ENCODE data around the gene TAB2. TPM values are rescaled to one million over a fixed set of nuclear protein-coding genes. Genes with fewer than 3 reads are reported as not detected.

Gene TAB2
- total and polyA plus RNA-seq, 2 experiments from 2014 or later = 14.2 to 51.9 TPM

- TF ChIP-seq EZH2 (IDR thresholded peaks at IDR 0.05; ENCODE audit: borderline replicate concordance) (no peak), CTCF (IDR thresholded peaks at IDR 0.05; ENCODE audit: poor library complexity) (no peak), EZH2phosphoT487 (IDR thresholded peaks at IDR 0.05; ENCODE audit: low read depth, severe bottlenecking, unreplicated experiment) (no peak)
Measured at GRCh38 chr6:149379977-149380376, 62.5 kb downstream of the TAB2 start.

GRCh38 chr6:149380523-149380922 lies 63.0 kb downstream of the TAB2 start:
- H3K4me3 ChIP-seq = no peak overlapping the region
- no peaks in the 10 kb centered on the region for H3K9me3 ChIP-seq (ENCODE audit: low read depth)
- TF ChIP-seq CTCF (IDR thresholded peaks at IDR 0.05; ENCODE audit: poor library complexity) = no peak
- no peak for TF ChIP-seq EZH2phosphoT487 (IDR thresholded peaks at IDR 0.05; ENCODE audit: low read depth, severe bottlenecking, unreplicated experiment)
- no peak for TF ChIP-seq EZH2 (IDR thresholded peaks at IDR 0.05; ENCODE audit: borderline replicate concordance)
- no peak overlapping the region for H3K4me2 ChIP-seq
- DNase-seq (ENCODE audit: low spot score) = no peak
- no peaks in the 10 kb centered on the region for H3K36me3 ChIP-seq (replicated peaks; ENCODE audit: insufficient read depth, low read depth)
- no peak overlapping the region for H2AFZ ChIP-seq
- H3K9me2 ChIP-seq (replicated peaks; ENCODE audit: insufficient read depth) = no peaks in the 10 kb centered on the region
- peaks cover 56% of the 10 kb centered on the region for H3K79me2 ChIP-seq
- no peaks in the 10 kb centered on the region for H3K4me1 ChIP-seq (ENCODE audit: insufficient read depth)
- no peak overlapping the region for H3K27ac ChIP-seq
- peaks cover 4% of the 10 kb centered on the region for H4K20me1 ChIP-seq (ENCODE audit: insufficient read depth, poor library complexity, severe bottlenecking)
- no peaks in the 10 kb centered on the region for H3K27me3 ChIP-seq

More at GRCh38 chr6:149379977-149380376, 62.5 kb downstream of the TAB2 start:
- H3K9me3 ChIP-seq (ENCODE audit: low read depth) = no peaks in the 10 kb centered on the region
- H3K36me3 ChIP-seq (replicated peaks; ENCODE audit: insufficient read depth, low read depth) = no peaks in the 10 kb centered on the region
- no peaks in the 10 kb centered on the region for H3K27me3 ChIP-seq
- 99% methylated on average over 3 of the region's 3 CpGs for WGBS (ENCODE audit: low lambda C conversion rate, missing lambda C conversion rate)
- no peak overlapping the region for H3K27ac ChIP-seq
- no peaks in the 10 kb centered on the region for H3K4me1 ChIP-seq (ENCODE audit: insufficient read depth)
- H2AFZ ChIP-seq = no peak overlapping the region
- no peak for DNase-seq (ENCODE audit: low spot score)
- H3K79me2 ChIP-seq = peaks cover 56% of the 10 kb centered on the region
- H3K4me3 ChIP-seq = no peak overlapping the region
- no peak overlapping the region for H3K4me2 ChIP-seq
- H3K9me2 ChIP-seq (replicated peaks; ENCODE audit: insufficient read depth) = no peaks in the 10 kb centered on the region
- peaks cover 8% of the 10 kb centered on the region for H4K20me1 ChIP-seq (ENCODE audit: insufficient read depth, poor library complexity, severe bottlenecking)

- Histone ChIP-seq H3K4me3 (no peak overlapping the region), H3K4me2 (no peak overlapping the region), H3K36me3 (replicated peaks; ENCODE audit: insufficient read depth, low read depth) (no peaks in the 10 kb centered on the region), H3K27me3 (no peaks in the 10 kb centered on the region), H4K20me1 (ENCODE audit: insufficient read depth, poor library complexity, severe bottlenecking) (no peaks in the 10 kb centered on the region), H3K27ac (no peak overlapping the region), H3K9me2 (replicated peaks; ENCODE audit: insufficient read depth) (no peaks in the 10 kb centered on the region), H3K79me2 (peaks cover 58% of the 10 kb centered on the region), H3K9me3 (ENCODE audit: low read depth) (no peaks in the 10 kb centered on the region), H3K4me1 (ENCODE audit: insufficient read depth) (peaks cover 12% of the 10 kb centered on the region), H2AFZ (no peak overlapping the region)
- DNase-seq (ENCODE audit: low spot score) = no peak
- TF ChIP-seq CTCF (IDR thresholded peaks at IDR 0.05; ENCODE audit: poor library complexity) = no peak
- TF ChIP-seq EZH2 (IDR thresholded peaks at IDR 0.05; ENCODE audit: borderline replicate concordance) = no peak
- TF ChIP-seq EZH2phosphoT487 (IDR thresholded peaks at IDR 0.05; ENCODE audit: low read depth, severe bottlenecking, unreplicated experiment) = no peak
- 91% methylated on average over 4 of the region's 4 CpGs for WGBS (ENCODE audit: low lambda C conversion rate, missing lambda C conversion rate)
Measured at GRCh38 chr6:149383371-149383770, 65.9 kb downstream of the TAB2 start.

GRCh38 chr6:149384464-149384863 lies 67.0 kb downstream of the TAB2 start:
- no peak for DNase-seq (ENCODE audit: low spot score)
- Histone ChIP-seq H2AFZ (no peak overlapping the region), H3K4me2 (no peak overlapping the region), H3K9me2 (replicated peaks; ENCODE audit: insufficient read depth) (no peaks in the 10 kb centered on the region), H3K36me3 (replicated peaks; ENCODE audit: insufficient read depth, low read depth) (no peaks in the 10 kb centered on the region), H3K27me3 (no peaks in the 10 kb centered on the region), H3K4me1 (ENCODE audit: insufficient read depth) (peaks cover 12% of the 10 kb centered on the region), H3K79me2 (peaks cover 50% of the 10 kb centered on the region), H4K20me1 (ENCODE audit: insufficient read depth, poor library complexity, severe bottlenecking) (no peaks in the 10 kb centered on the region), H3K27ac (no peak overlapping the region), H3K4me3 (no peak overlapping the region), H3K9me3 (ENCODE audit: low read depth) (no peaks in the 10 kb centered on the region)
- no peak for TF ChIP-seq CTCF (IDR thresholded peaks at IDR 0.05; ENCODE audit: poor library complexity)
